SIG-M5 treated with dmso at 0.1 percent for 504 hours (cell line): ENCODE measurements around the gene IQGAP2.

Experiments used
- DNase-seq: peaks from one replicate; lab custom pipeline; 2025; ENCODE audit not compliant: unreplicated experiment; lab: John Stamatoyannopoulos, UW

IQGAP2 gene

DNA sequence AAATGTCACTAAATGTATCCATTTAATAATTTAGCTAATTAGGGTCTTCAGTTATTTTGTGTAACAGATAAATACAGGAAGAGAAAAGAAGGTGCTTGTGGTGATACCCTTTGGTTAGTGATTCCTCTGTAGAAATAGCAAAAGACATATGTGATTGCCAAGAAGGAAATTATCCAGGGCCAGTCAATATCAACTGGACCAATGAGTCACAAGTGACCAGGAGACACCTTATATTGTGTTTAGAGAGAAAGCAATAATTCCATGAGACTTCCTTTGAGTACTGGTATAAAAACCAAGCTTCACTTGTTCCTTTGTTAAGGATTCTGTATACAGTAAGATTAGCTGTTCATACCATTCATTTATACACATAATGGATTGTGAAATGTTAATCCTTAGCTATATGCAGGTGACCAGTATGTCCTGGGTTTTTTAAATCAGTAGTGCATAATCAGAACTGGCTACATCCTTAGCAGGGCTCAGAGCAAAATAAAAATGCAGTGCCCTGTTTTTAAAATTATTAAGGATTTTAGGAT, 301.1 kb downstream of the IQGAP2 start:
- DNase-seq, result no peak

DNA sequence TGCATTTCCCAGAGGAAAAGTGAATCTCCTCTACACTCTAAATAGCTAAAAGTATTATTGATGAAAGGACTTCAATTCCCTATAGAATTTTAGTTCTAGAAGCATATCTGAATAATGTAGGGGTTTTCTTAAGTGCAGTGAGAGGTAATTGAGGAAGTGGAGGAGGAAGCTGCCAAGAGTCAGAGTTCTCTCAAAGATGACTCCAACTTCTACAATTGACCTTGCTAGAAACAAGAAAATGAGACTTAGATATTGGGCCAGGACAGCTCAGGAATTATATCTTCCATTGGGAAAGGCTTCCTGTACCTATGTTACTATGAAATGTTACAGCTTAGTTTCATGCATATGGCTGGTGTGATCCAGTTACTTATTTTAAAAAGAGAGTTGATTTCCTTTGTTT, 302.5 kb downstream of the IQGAP2 start:
- DNase-seq, result peak; percentile 39

GRCh38 chr5:76709762-76710161, 306.7 kb downstream of the IQGAP2 start:
- DNase-seq, result no peak

GRCh38 chr5:76710991-76711390, 307.9 kb downstream of the IQGAP2 start:
- DNase-seq, result no peak

DNA sequence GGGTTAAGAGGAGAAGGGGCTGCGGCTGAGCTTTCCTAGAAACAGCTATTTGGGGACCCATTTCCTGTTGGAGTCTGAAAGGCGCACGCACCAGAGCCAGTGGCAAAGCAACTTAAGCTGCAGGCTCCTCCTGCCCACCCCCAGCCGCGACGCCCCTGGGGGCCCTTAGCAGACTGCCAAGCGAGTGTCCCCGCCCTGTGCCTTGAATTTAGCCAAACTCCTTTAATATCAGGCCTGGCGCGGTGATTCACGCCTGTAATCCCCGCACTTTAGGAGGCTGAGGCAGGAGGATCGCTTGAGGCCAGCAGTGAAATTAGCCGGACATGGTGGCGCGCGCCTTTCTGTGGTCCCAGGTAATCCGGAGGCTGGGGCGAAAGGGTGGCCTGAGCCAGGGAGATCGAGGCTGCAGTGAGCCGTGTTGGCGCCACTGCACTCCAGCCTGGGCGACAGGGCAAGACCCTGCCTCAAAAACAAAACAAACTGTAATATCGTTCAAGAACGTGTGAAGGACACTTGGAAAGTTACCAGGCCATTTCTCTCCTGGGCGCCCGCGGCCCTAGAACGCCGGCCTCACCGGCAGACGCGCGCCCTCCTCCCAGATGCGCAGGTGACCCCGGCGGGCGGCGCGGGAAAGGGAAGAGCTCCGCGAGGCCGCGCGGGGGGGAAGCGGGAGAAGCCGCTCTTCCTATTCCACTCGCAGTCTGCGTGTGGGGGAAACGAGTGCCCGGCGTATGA, 311.8 kb downstream of the IQGAP2 start:
- DNase-seq, result no peak

- DNase-seq, result peak; percentile 37
Observed at GRCh38 chr5:76715486-76715735, 312.3 kb downstream of the IQGAP2 start.

- DNase-seq, result peak; percentile 33
Observed at GRCh38 chr5:76715736-76716455, 312.8 kb downstream of the IQGAP2 start, which contains the start of gene F2R. F2R (plus strand) TSS chr5:76716126; CDS start chr5:76716308, 182 bp downstream.

DNA sequence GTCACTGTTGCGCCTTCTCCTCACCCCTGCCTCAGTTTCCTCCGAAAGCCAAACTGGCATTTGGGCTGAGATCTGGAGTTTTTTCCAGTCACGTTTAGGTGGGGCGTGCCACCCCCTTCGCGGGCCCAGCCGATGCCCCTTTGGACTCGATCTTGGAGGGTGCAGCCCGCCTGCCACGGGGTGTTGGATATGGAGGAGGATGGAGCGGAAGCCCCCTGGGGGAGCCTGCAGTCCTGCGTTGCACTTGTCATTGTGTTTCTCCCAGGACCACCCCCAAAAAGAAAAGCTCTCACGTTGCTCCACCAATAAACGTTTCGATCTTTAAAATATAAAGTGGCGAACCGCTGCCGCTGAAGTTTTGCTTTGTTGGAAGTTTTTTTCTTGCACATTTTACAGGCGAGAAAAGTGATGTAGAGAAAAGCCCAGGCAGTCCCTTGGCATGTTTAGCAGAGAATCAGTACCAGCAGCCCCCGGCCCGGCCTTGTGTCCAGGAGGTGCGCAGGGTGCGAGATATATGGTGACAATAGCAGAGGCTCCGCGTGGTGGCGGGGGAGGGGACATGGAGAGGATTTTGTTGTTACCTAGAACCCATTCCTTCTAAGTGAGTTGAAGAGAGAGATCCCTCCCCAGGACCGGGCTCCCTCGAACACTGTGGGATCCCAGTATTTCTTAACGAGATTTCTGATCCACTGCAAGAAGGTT, 313.5 kb downstream of the IQGAP2 start:
- no peak for DNase-seq

DNA sequence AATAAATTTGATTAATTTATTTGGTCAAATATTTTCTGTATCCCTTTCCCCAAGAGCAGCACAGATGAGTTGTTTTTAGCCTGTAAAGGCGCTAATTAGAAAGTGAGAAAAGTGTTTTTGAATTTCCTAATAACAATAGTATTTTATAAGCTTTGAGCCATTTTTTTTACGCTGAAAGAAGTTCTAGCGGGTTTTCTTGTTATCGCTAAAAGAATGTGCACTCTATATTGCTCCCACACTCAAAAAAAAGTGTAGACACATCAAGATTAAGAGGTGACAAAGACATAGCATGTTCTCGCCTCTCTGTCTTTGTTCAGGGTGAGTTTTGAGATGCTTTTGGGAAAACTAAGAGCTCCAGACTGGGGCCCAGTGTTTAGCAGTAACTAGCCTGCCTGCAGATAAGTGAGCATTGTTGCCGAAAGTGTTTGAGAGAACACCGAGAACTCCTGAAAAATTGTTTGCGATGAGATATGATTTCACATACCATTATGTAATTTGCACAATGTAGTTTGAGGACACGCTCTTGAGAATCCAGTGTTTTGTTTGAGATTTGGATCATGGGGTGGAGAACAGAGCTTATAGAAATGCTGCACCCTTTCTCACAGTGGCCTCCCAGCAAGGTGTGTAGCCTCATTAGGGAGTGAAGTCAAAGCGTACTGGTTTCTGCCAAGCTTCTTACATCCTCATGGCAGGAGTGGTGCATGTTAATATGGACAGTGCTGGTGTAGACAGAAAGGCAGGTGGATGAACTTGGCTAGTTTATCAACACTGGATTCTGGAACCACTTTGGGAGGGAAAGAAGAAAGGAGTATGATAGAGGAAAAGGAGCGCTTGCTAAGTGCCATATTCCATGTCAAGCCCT, 314.4 kb downstream of the IQGAP2 start:
- DNase-seq, result no peak

DNA sequence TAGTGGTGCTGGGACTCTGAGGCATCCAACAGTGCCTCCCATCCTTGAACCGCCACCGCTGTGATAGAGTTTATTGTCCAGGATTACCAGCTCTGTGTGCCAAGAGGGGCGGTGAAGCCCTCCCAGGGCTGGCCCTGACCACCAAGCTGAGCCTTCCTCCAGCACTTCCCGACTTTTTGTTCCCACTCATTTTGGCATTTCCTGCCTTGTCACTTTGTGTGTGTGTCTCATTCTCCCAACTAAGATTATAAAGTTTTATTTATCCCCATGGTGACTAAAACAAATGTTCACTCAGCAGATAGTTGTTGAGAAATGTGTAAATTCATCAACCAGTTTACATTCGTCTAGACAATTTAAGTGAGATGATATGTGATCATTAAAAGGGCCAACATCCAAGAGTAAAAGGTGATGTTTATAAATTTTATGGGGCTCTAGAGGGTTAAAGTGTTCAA, 315.3 kb downstream of the IQGAP2 start:
- no peak for DNase-seq

DNA sequence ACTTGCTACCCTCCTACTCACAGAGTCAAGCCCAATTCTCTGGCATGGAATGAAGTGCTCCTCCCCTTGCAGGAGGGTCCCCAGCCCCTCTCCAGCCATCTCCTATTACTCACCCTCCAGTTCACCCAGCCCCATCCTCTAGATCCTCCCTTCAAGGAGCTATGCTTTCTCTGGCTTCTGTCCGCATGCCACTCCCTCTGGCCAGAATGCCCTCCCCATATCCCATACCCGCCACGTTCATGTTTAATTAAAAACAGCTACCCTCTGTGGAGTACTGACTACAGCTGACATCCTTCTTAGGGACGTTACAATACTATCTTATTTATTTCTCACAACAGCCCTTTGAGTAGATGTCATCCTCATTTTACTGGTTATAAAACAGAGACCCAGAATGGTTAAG, 315.8 kb downstream of the IQGAP2 start:
- DNase-seq, result no peak

GRCh38 chr5:76720988-76721569, 318.0 kb downstream of the IQGAP2 start:
- DNase-seq, result peak; percentile 78

DNA sequence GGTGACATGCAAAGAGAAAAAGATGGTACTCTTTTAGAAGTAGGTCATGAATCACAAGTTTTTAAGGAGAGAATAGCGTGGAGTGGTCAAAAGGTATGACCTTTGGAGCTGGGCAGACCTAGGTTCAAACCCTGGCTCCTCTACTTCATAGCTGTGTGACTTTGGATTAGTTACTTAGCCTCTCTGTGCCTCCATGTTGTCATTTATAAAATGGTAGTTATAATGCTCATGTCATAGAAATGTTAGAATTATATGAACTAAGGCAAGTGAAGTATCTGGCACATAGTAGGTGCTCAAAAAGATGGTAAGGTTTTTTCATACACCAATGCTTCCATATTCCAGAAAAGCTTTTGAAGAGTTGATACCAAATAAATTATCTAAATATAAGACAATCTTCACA, 320.2 kb downstream of the IQGAP2 start:
- DNase-seq, result no peak

DNA sequence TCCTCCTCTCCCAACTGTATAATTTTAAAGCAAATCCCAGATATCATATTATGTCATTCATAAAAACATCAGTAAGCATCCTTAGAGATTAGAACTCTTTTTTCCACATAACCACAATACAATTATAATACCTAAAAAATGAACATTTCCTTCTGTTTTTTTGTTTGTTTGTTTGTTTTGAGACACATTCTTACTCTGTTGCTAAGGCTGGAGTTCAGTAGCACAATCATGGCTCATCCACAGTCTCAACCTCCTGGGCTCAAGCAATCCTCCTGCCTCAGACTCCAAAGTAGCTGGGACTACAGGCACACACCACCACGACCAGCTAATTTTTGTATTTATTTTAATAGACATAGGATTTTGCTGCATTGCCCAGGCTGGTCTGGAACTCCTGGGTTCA, 320.8 kb downstream of the IQGAP2 start:
- DNase-seq, result no peak

DNA sequence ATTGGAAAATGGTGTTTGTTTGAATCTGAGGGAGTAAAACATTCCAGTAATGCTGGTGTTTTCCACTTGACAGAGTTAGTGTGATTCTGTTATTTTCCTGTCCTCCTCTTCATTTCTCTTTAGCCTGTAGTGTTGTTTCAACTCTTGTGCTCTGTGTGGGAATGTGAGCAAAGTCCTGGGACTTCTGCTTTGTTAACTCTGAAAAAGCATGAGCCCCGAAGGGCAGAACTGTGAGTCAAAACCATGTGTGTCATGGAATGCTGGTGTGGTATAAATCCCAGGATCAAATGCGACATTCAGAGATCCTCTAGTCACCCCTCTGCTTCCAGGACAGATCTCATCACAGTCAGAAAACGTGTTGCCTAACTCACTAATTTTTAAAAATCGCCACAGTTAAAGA, 321.8 kb downstream of the IQGAP2 start:
- no peak for DNase-seq

DNA sequence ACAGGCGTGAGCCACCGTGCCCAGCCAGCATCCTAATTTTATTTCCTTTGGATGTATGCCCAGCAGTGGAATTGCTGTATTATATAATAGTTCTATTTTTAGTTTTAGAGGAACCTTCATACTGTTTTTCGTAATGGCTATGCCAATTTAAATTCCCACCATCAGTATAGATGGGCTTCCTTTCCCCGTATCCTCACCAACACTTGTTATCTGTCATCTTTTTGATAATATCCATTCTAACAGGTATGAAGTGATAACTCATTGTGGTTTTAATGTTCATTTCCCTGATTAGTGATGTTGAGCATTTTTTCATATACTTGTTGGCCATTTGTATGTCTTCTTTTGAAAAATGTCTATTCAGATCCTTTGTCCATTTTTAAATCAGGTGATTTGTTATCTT, 325.9 kb downstream of the IQGAP2 start:
- no peak for DNase-seq

- no peak for DNase-seq
Observed at GRCh38 chr5:76729373-76730290, 326.5 kb downstream of the IQGAP2 start.

DNA sequence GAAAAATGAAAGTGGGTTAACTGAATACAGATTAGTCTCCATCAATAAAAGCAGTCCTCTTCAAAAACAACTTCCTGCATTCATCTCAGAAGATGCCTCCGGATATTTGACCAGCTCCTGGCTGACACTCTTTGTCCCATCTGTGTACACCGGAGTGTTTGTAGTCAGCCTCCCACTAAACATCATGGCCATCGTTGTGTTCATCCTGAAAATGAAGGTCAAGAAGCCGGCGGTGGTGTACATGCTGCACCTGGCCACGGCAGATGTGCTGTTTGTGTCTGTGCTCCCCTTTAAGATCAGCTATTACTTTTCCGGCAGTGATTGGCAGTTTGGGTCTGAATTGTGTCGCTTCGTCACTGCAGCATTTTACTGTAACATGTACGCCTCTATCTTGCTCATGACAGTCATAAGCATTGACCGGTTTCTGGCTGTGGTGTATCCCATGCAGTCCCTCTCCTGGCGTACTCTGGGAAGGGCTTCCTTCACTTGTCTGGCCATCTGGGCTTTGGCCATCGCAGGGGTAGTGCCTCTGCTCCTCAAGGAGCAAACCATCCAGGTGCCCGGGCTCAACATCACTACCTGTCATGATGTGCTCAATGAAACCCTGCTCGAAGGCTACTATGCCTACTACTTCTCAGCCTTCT, 329.4 kb downstream of the IQGAP2 start:
- no peak for DNase-seq

DNA sequence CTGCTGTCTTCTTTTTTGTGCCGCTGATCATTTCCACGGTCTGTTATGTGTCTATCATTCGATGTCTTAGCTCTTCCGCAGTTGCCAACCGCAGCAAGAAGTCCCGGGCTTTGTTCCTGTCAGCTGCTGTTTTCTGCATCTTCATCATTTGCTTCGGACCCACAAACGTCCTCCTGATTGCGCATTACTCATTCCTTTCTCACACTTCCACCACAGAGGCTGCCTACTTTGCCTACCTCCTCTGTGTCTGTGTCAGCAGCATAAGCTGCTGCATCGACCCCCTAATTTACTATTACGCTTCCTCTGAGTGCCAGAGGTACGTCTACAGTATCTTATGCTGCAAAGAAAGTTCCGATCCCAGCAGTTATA, 329.9 kb downstream of the IQGAP2 start:
- DNase-seq, result no peak
